HG03025 (cell line): ENCODE measurements around the gene RTL10.

Experiments
- ATAC-seq: cut with Tn5 transposase; IDR thresholded peaks from one replicate; pipeline ENCODE4 v1.9.1; 2021; ENCODE audit warnings: mild to moderate bottlenecking, moderate library complexity; ENCODE audit not compliant: unreplicated experiment, low FRiP score

RTL10 gene

GRCh38 chr22:19828035-19828401 lies 26.7 kb downstream of the RTL10 start:
- no peak for ATAC-seq

- no peak for ATAC-seq
Measured at GRCh38 chr22:19827341-19828034, 27.2 kb downstream of the RTL10 start.

GRCh38 chr22:19826619-19826950 lies 28.1 kb downstream of the RTL10 start:
- ATAC-seq, result no peak

GRCh38 chr22:19825904-19826618 lies 28.6 kb downstream of the RTL10 start:
- no peak for ATAC-seq

- ATAC-seq, result no peak
Measured at GRCh38 chr22:19824926-19825339, 29.7 kb downstream of the RTL10 start.

GRCh38 chr22:19824212-19824925 lies 30.3 kb downstream of the RTL10 start:
- no peak for ATAC-seq

GRCh38 chr22:19823902-19824211 lies 30.8 kb downstream of the RTL10 start:
- ATAC-seq, result no peak

GRCh38 chr22:19823191-19823901 lies 31.3 kb downstream of the RTL10 start:
- ATAC-seq, result no peak

GRCh38 chr22:19822301-19823117 lies 32.2 kb downstream of the RTL10 start:
- no peak for ATAC-seq

GRCh38 chr22:19821523-19822300 lies 33.0 kb downstream of the RTL10 start:
- no peak for ATAC-seq

- no peak for ATAC-seq
Measured at GRCh38 chr22:19820880-19821522, 33.7 kb downstream of the RTL10 start.

- ATAC-seq, result no peak
Measured at GRCh38 chr22:19819911-19820879, 34.5 kb downstream of the RTL10 start.

GRCh38 chr22:19819208-19819910 lies 35.3 kb downstream of the RTL10 start:
- no peak for ATAC-seq

- ATAC-seq, result no peak
Measured at GRCh38 chr22:19818324-19819207, 36.1 kb downstream of the RTL10 start.

- no peak for ATAC-seq
Measured at GRCh38 chr22:19816372-19817119, 38.1 kb downstream of the RTL10 start.

GRCh38 chr22:19815823-19816290 lies 38.8 kb downstream of the RTL10 start:
- ATAC-seq, result no peak
